ENCODE measurements around the gene RPL3. TPM values are rescaled to one million over a fixed set of nuclear protein-coding genes. Genes with fewer than 3 reads are reported as not detected.

RPL3 gene
- polyA plus RNA-seq, 1 donor (not counting 4 experiments of a cell fraction or from before 2014, with no cell fraction given) = 2,538 TPM

DNA sequence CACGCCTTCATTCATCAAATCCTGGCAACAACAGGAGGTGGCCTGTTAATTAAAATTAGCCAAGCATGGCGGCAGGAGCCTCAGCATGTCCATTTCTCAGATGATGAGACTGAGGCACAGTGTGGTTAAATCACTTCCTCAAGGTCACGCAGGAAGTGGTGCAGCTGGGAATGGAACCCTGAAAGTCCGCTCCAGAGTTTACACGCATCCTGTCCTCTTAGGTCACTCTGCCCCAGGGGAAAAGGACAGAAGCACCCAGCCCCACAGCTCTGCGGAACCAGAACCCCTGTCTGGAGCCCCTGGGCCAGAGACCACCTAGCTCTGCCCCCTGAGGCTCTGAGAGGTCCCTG, 19.6 kb downstream of the RPL3 start:
- Histone ChIP-seq H3K4me2 (ENCODE audit: control insufficient read depth, extremely low read depth, insufficient read depth, low read depth, low read length) (no peak overlapping the region), H2AFZ (ENCODE audit: control insufficient read depth, low read length) (no peak overlapping the region), H3K79me2 (ENCODE audit: control insufficient read depth, insufficient read depth, low read length) (no peaks in the 10 kb centered on the region), H3K36me3 (ENCODE audit: control insufficient read depth in 2 of 2, extremely low read depth in 1 of 2, insufficient read depth in 2 of 2, low read length in 2 of 2) (no peaks in the 10 kb centered on the region), H3K4me1 (ENCODE audit: control insufficient read depth, extremely low read depth, insufficient read depth, low read length) (peaks cover 31% of the 10 kb centered on the region), H3K4me3 (ENCODE audit: control insufficient read depth in 2 of 3, extremely low read depth in 1 of 3, insufficient read depth in 2 of 3, low read depth in 1 of 3, low read length in 3 of 3) (no peak overlapping the region), H3K9me3 (ENCODE audit: control insufficient read depth, low read depth, low read length) (no peaks in the 10 kb centered on the region), H4K20me1 (ENCODE audit: control insufficient read depth, extremely low read depth, insufficient read depth, low read length) (no peaks in the 10 kb centered on the region), H3K9ac (ENCODE audit: control insufficient read depth, extremely low read depth, insufficient read depth, low read length) (no peak overlapping the region), H3K9me1 (ENCODE audit: control insufficient read depth, extremely low read depth, insufficient read depth, low read length) (no peaks in the 10 kb centered on the region), H3K27me3 (ENCODE audit: control insufficient read depth, extremely low read depth, insufficient read depth, low read length) (no peaks in the 10 kb centered on the region), H3K27ac (ENCODE audit: control insufficient read depth, insufficient read depth, low read length) (no peak overlapping the region)
- no peak for DNase-seq (ENCODE audit: low read depth, low spot score)
- TF ChIP-seq CTCF (optimal IDR thresholded peaks at IDR 0.05 in 1 of 3, IDR thresholded peaks at IDR 0.05 in 1 of 3, conservative IDR thresholded peaks at IDR 0.05 in 1 of 3; ENCODE audit: extremely low read depth in 1 of 3, insufficient read depth in 2 of 3, low read length in 3 of 3) (no peak), EZH2 (IDR thresholded peaks at IDR 0.05; ENCODE audit: low read length) (no peak)
- dilution Hi-C loops (cut with MboI; ENCODE audit: extremely low pct_ligation_motif_present, low sequenced_read_pairs) = no loop called here
- no peak for FAIRE-seq

- dilution Hi-C loops (cut with MboI; ENCODE audit: extremely low pct_ligation_motif_present, low sequenced_read_pairs) = no loop called here
- DNase-seq (ENCODE audit: low read depth, low spot score) (no peak), FAIRE-seq (no peak)
- H3K4me1 ChIP-seq (ENCODE audit: control insufficient read depth, extremely low read depth, insufficient read depth, low read length) = peaks cover 43% of the 10 kb centered on the region
- H3K9me1 ChIP-seq (ENCODE audit: control insufficient read depth, extremely low read depth, insufficient read depth, low read length) = no peaks in the 10 kb centered on the region
- no peaks in the 10 kb centered on the region for H3K9me3 ChIP-seq (ENCODE audit: control insufficient read depth, low read depth, low read length)
- H3K27ac ChIP-seq (ENCODE audit: control insufficient read depth, insufficient read depth, low read length) = no peak overlapping the region
- no peak for TF ChIP-seq CTCF (optimal IDR thresholded peaks at IDR 0.05 in 1 of 3, IDR thresholded peaks at IDR 0.05 in 1 of 3, conservative IDR thresholded peaks at IDR 0.05 in 1 of 3; ENCODE audit: extremely low read depth in 1 of 3, insufficient read depth in 2 of 3, low read length in 3 of 3)
- no peak for TF ChIP-seq EZH2 (IDR thresholded peaks at IDR 0.05; ENCODE audit: low read length)
- H3K9ac ChIP-seq (ENCODE audit: control insufficient read depth, extremely low read depth, insufficient read depth, low read length) = no peak overlapping the region
- no peak overlapping the region for H3K4me2 ChIP-seq (ENCODE audit: control insufficient read depth, extremely low read depth, insufficient read depth, low read depth, low read length)
- H3K27me3 ChIP-seq (ENCODE audit: control insufficient read depth, extremely low read depth, insufficient read depth, low read length) = no peaks in the 10 kb centered on the region
- H3K79me2 ChIP-seq (ENCODE audit: control insufficient read depth, insufficient read depth, low read length) = no peaks in the 10 kb centered on the region
- no peaks in the 10 kb centered on the region for H4K20me1 ChIP-seq (ENCODE audit: control insufficient read depth, extremely low read depth, insufficient read depth, low read length)
- no peak overlapping the region for H2AFZ ChIP-seq (ENCODE audit: control insufficient read depth, low read length)
- no peak overlapping the region for H3K4me3 ChIP-seq (ENCODE audit: control insufficient read depth in 2 of 3, extremely low read depth in 1 of 3, insufficient read depth in 2 of 3, low read depth in 1 of 3, low read length in 3 of 3)
- no peaks in the 10 kb centered on the region for H3K36me3 ChIP-seq (ENCODE audit: control insufficient read depth in 2 of 2, extremely low read depth in 1 of 2, insufficient read depth in 2 of 2, low read length in 2 of 2)
Measured at GRCh38 chr22:39298241-39298987, 21.0 kb downstream of the RPL3 start.
